HG03135 (cell line): ENCODE measurements around the gene SLC27A1.
"Not testable (repeated sequence)": the region's sequence is repeated elsewhere in the genome, so short reads cannot be mapped to it uniquely, and the experiment has no call there.

Experiments
- ATAC-seq: cut with Tn5 transposase; IDR thresholded peaks from one replicate; pipeline ENCODE4 v1.9.1; 2021; ENCODE audit warnings: mild to moderate bottlenecking, moderate library complexity; ENCODE audit not compliant: unreplicated experiment

Gene SLC27A1

DNA sequence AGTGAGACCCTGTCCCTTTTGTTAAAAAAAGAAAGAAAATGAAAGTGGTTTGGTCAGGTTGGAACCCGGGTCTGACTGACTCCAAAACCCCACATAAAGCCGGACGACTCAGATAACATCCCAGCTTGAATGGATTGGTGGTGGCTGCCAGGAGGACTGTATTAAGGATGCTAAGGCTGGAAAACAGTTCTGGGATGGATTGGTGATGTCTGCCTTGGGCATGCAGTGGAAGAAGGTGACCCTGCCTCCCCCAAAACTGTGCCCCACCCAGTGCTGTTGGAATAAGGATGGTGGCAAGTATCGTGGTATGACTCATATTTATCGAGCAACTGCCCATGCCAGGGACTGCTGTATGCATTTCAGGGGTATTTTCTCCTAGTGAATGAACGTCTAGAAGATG is 66.6 kb downstream of the SLC27A1 start:
- no peak for ATAC-seq

- ATAC-seq, result no peak
These were observed 68.4 kb downstream of the SLC27A1 start for GRCh38 chr19:17538684-17539237.

DNA sequence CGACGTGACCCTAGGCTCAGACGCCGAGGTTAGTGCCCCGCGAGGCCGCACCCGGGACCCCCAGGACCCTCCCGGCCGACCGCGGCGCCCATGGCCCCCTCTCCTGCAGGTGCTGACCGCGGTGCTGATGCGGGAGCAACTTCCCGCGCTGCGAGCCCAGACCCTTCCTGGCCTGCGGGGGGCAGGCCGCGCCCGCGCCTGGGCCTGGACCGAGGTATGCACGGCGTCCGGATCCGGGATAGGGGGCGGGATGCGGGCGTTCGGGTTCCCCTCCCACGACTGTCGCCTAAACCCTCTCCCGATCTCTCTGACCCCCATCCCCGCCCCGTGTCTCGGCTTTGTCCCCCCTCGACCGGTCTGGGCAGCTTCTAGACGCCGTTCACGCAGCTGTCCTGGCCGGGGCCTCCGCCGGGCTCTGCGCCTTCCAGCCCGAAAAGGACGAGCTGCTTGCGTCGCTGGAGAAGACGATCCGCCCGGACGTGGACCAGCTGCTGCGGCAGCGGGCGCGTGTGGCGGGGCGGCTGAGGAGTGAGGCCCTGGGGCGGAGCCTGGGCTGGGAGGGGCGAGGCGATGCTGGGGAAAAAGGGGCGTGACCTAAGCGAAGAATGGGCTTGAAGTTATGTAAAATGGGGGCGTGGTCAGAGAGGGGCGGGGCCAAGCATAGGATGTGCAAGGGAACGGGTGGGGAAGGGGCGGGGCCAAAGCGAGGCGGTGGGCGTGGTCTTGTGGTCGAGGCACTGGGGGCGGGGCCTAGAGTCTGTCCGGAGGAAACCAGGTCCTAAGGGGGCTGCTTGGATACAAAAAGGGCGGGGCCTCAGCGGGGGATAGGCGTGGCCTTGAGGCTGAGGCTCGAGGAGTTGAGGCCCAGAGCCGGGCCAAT is 69.2 kb downstream of the SLC27A1 start:
- no peak for ATAC-seq

DNA sequence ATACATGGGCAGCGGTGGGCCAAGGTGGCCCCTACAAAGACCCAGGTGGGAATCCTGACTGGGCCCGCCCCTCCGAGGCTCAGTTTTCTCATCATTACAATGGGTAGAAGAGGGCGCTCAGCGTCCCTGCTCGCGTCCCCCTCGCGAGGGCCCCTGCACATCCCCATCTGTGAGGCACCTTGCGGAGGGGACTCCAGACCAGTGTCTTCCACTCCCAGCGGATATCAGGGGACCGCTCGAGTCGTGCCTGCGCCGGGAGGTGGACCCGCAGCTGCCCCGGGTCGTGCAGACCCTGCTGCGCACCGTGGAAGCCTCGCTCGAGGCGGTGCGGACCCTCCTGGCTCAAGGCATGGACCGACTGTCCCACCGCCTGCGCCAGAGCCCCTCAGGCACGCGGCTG is 69.8 kb downstream of the SLC27A1 start:
- ATAC-seq, result no peak

- no peak for ATAC-seq
These were observed 70.9 kb downstream of the SLC27A1 start for GRCh38 chr19:17541184-17541759.

DNA sequence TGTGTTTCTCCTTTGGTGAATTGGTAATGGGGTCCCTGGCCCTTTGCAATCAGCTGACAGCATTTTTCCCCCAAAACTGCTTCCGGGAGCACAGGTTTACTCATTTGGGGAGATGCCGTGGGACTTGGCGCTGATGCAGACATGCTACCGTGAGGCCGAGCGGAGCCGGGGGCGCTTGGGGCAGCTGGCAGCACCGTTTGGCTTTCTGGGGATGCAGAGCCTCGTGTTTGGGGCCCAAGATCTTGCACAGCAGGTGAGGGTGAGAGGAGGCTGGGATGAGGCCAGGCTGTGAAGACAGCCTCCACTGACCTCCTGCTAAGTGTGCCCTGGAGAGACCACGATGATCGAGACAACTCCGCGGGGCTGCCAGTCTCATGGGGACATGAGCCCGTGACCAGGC is 71.7 kb downstream of the SLC27A1 start:
- ATAC-seq, result no peak

DNA sequence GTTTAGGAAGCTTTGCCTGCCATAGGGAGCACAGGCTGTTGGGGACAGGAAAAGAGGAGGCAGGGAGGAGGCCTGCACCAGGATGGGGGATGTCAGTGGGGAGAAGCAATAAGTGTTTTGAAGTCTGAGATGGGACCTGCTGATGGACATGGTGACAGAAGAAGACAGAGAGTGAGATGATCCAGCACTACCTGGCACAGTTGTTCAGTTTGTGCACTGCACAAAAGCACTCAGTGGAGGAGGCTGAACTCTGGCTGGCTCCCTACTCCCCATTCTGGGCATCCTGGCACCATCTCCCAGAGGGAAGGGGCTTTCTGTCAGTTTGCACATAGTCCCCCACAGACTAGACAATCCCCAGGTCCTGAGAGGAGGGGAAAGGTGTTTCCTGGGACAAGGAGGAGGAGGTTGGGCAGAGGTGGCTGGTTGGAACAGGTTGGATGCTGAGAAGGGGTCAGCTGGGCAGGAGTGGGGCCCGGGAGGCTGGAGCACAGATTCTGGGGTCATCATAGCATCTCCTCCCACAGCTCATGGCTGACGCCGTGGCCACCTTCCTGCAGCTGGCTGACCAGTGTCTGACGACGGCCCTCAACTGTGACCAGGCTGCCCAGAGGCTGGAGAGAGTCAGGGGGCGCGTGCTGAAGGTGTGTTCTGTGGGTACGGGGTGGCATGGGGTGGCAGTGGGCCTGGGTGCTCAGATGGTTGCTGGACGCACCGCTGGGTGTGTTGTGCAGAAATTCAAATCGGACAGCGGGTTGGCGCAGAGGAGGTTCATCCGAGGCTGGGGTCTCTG is 72.7 kb downstream of the SLC27A1 start:
- no peak for ATAC-seq

- no peak for ATAC-seq
These were observed 73.7 kb downstream of the SLC27A1 start for GRCh38 chr19:17543986-17544385.

DNA sequence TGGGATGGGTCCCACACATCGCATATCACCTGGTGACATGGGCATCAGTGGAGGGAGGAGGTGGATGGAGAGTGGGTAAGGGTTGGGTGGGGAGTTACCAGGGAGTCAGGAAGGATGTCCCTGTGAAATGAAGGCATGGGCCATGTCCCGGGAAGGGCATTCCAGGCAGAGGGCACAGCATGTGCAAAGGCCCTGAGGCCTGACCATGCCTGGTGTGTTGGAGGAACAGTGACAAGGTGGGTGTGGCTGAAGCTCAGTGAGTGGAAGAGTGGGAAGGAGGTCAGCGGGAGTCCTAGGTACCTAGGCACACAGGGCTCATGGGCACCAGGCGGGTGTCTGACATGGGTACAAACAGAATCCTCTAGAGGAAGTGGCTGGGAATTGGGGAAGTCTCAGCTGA is 74.1 kb downstream of the SLC27A1 start:
- ATAC-seq, result no peak

GRCh38 chr19:17548145-17548544 is 77.8 kb downstream of the SLC27A1 start:
- no peak for ATAC-seq

DNA sequence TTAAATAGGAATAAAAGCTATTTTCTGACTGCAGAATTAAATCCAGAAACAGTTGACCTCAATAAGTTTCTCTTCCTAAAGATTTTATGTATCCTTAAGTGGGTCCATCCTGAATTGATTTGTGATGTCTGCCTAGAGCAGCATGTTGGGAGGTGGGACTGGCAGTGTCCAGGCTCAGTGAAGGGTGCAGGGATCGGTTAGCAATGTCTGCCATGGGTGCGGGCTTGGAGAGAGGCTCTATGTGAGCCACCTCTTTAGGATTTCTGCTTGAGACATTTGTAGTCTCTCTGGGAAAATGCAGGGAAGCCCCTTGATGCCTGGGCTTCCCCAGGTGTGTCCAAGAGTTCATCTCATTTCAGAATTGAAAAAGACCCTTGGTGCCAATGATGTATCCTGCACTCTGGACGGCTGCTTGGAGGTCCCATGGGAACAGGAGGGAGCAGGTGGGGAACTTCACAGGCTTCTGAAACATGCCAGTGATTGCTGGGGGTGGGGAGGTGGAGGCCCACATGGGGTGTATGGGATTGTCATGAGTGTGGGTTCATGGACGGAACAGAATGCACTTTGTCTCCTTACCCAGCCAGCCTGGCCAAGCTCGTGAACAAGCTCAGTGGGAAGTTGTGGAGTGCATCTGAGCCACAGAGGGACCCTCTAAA is 78.9 kb downstream of the SLC27A1 start:
- no peak for ATAC-seq

DNA sequence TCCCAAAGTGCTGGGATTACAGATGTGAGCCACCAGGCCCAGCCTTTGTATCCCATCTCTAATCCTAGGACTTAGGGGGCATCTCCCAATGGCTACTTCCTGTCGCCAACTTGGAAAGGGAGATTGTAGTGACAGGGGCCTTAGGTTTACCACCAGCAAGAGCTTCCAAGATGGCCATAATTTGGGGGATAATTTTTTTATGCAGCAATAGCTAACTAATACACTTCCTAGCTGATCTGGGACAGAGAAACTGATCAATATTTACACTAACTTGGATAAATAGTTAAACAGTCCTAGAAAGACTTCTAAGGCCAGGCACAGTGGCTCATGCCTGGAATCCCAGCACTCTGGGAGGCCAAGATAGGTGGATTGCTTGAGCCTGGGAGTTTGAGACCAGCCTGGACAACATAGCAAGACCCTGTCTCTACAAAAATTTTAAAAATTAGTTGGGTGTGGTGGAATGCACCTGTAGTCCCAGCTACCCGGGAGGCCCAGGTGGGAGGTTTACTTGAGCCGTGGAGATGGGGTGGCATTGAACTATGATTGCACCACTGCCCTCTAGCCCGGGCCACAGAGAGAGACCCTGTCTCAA is 79.8 kb downstream of the SLC27A1 start:
- no peak for ATAC-seq

DNA sequence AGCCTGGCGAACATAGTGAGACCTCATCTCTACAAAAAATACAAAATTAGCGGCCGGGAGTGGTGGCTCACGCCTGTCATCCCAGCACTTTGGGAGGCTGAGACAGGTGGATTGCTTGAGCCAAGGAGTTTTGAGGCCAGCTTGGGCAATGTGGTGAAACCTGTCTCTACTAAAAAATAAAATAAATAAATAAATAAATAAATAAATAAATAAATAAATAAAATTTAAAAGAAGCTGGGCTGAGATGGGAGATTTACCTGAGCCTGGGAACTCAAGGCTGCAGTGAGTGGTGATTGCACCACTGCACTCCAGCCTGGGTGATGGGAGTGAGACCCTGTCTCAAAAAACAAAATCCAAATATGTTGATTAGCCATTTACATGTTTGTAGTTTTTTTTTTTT is 82.4 kb downstream of the SLC27A1 start:
- ATAC-seq, result not testable (repeated sequence)

- no peak for ATAC-seq
These were observed 82.9 kb downstream of the SLC27A1 start for GRCh38 chr19:17553256-17553655.

DNA sequence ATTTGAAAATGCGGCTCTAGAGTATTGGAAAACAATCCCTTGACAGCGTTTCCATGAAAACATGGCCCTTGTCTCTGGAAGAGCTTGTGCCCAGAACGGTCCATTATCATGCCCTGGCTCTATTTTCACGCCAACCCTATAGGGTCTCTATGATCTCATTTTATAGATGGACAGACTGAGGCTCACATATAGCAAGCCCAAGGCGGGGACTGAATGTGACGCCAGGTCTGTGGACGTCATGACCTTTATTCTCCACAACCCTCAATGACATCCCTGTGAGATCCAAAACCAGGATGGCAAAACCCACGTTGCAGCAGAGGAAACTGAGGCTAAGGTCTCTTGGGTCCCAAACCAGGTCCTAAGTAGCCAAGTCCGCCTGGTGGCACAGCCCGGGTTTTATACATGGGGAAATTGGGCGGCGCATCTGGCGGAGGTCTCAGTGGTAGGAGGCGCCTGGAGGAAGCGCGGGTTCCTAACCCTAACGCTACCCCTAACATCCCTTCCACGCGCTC is 84.7 kb downstream of the SLC27A1 start:
- no peak for ATAC-seq

GRCh38 chr19:17555480-17555928 is 85.2 kb downstream of the SLC27A1 start, which contains the start of gene COLGALT1:
Gene COLGALT1, plus strand, starts transcription at chr19:17555649. Its CDS starts 65 bp downstream, at chr19:17555714.
- peak; percentile 86 for ATAC-seq
